Esophagus muscularis mucosa (tissue), 4 donors: ENCODE results near the gene CSF2RB. TPM values are rescaled to one million over a fixed set of nuclear protein-coding genes. Genes with fewer than 3 reads are reported as not detected.

Experiments
- DNase-seq: peaks from one replicate; pipeline ENCODE4 v3.0.0-alpha.2; 2017; ENCODE audit errors: extremely low spot score
- H3K27ac ChIP-seq, 4 donors: fragments of 200-600 bp; sonication (generic); replicated peaks in 1 of 4; 1 replicate in 3 of 4; 2 replicates in 1 of 4; pipeline ENCODE4 v1.5.1; 2016 to 2019; ENCODE audit warnings: mild to moderate bottlenecking in 1 of 4
- H3K27me3 ChIP-seq, 4 donors: fragments of 200-600 bp; sonication (generic); one replicate each; pipeline versions ENCODE4 v1.5.1 to v1.6.0; 2016 to 2019
- H3K36me3 ChIP-seq, 4 donors: fragments of 200-600 bp; sonication (generic); one replicate each; pipeline ENCODE4 v1.5.1; 2016 to 2019
- H3K4me1 ChIP-seq, 4 donors: fragments of 200-600 bp; sonication (generic); one replicate each; pipeline ENCODE4 v1.5.1; 2016 to 2019
- H3K4me3 ChIP-seq, 4 donors: fragments of 200-600 bp; sonication (generic); 1 replicate in 2 of 4; 2 replicates in 2 of 4; pipeline ENCODE4 v1.5.1; 2016 to 2019; ENCODE audit warnings: mild to moderate bottlenecking in 4 of 4, moderate library complexity in 1 of 4
- H3K9me3 ChIP-seq, 4 donors: fragments of 200-600 bp; sonication (generic); 1 replicate in 3 of 4; 2 replicates in 1 of 4; pipeline ENCODE4 v1.5.1; 2016 to 2019
- CTCF ChIP-seq, 3 experiments: fragments of 200-600 bp in 2 of 3; fragments of 450-650 bp in 1 of 3; sonication (generic) in 2 of 3; IDR thresholded peaks; one replicate each; pipeline ENCODE4 v1.5.1; 2017 to 2019; ENCODE audit warnings: antibody characterized with exemption in 3 of 3, mild to moderate bottlenecking in 2 of 3, moderate library complexity in 1 of 3
- EP300 ChIP-seq: sonication (generic); formaldehyde crosslinking; IDR thresholded peaks from one replicate; pipeline ENCODE4 v1.6.1; 2017; ENCODE audit warnings: antibody characterized with exemption
- POLR2A ChIP-seq: fragments of 450-650 bp; IDR thresholded peaks from one replicate; pipeline ENCODE4 v1.6.1; 2017; ENCODE audit warnings: antibody characterized with exemption, moderate library complexity, mild to moderate bottlenecking, low read depth
- POLR2AphosphoS5 ChIP-seq, 2 donors: sonication (generic); formaldehyde crosslinking; IDR thresholded peaks; one replicate each; pipeline ENCODE4 v1.6.1; 2017; ENCODE audit warnings: antibody characterized with exemption in 2 of 2
- whole genome bisulfite sequencing: methylation state at CpG from one replicate; pipeline ENCODE4 v1.1.5; 2018; 5-methylcytosine and 5-hydroxymethylcytosine counted together
- intact Hi-C: fragments of 100-400 bp; cut with DNase I; formaldehyde crosslinking; loops from one replicate; pipeline ENCODE4 v1.15.1; 2023
- total RNA-seq, 4 donors: library from RNA; depleted of rRNA; stranded (reverse); fragments of >200 nt; gene quantifications; one replicate each; pipeline versions ENCODE4 v1.1.0 to v1.2.1, GENCODE V29; 2016

Gene CSF2RB
- total RNA-seq, 4 donors from 2014 or later: 4.6 to 19.4 (median 6.2) TPM

DNA sequence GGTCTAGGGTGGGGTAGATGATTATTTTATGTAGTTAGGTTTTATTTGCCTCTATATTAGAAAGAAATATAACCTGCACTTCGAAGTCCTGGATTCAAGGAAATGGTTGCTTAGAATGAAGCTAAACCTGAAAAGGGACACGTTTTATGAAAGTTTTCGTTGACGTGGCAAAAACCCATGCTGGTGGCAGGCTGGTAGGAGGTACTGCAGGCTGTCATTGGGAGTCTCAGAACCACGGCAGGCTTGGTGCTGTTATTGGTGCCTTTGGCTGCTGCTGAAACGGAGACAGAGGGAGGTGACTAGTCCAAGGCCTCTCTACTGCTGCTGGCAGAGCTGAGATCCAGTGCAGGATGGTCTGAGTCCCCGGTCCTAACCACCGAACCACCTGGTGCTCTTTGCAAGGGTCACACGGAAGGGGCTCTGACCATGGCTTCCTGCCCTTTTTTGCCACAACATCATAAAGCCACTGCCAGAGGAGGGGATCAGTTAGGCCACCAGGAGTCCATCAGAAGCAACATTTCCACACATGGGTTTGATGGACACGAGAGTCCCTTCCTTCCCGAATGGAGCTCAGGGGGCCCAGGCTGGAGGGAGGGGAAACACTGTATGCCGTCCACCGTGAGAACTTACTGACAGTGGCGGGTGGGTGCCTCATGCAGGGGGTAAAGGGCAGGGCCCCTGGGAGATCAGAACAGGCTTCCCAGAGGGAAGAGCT lies 13.4 kb downstream of the CSF2RB start:
- no peak for TF ChIP-seq POLR2A
- no peak for TF ChIP-seq POLR2AphosphoS5 (IDR thresholded peaks at IDR 0.05)
- no peak for TF ChIP-seq CTCF (IDR thresholded peaks at IDR 0.05)
- TF ChIP-seq EP300: no peak
- intact Hi-C loops: no loop called here
- Histone ChIP-seq H3K27me3 (peaks cover 0 to 83% (median 0%) of the 10 kb centered on the region in 4 donors), H3K27ac (no peak overlapping the region), H3K9me3 (no peaks in the 10 kb centered on the region), H3K4me3 (no peak overlapping the region), H3K36me3 (peaks cover 0 to 6% (median 0%) of the 10 kb centered on the region in 4 donors), H3K4me1 (peaks cover 0 to 9% (median 4%) of the 10 kb centered on the region in 4 donors)
- DNase-seq: no peak
- WGBS: 70% methylated on average over 12 of the region's 14 CpGs

DNA sequence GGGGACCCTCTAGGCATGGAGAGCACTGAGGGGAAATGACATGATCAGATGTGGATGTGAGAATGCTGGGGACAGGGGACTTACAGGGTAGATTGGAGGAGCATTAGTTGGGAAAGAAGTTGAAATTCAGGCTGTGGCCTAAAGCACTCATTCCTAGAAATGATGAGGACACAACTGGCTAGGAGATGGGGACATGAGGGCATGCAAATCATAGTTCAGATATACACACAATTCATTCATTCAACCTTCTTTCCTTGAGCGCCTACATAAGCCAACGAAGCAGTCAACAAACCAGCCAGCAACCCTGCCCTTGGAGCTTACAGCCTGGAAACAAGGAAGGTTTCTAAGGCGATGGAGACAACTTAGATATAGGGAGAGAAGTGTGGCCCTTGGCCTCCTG lies 14.2 kb downstream of the CSF2RB start:
- no peak for DNase-seq
- Histone ChIP-seq H3K27ac (no peak overlapping the region), H3K4me1 (peaks cover 0 to 1% (median 0%) of the 10 kb centered on the region in 4 donors), H3K4me3 (no peak overlapping the region), H3K27me3 (peaks cover 0 to 75% (median 0%) of the 10 kb centered on the region in 4 donors), H3K36me3 (peaks cover 0 to 6% (median 1%) of the 10 kb centered on the region in 4 donors), H3K9me3 (no peaks in the 10 kb centered on the region)
- TF ChIP-seq POLR2AphosphoS5 (IDR thresholded peaks at IDR 0.05): no peak
- TF ChIP-seq POLR2A: no peak
- TF ChIP-seq EP300: no peak
- no peak for TF ChIP-seq CTCF (IDR thresholded peaks at IDR 0.05)
- WGBS: 61% methylated on average over 3 of the region's 3 CpGs
- intact Hi-C loops: no loop called here

GRCh38 chr22:36928196-36928595 lies 14.8 kb downstream of the CSF2RB start:
- H3K36me3 ChIP-seq: peaks cover 0 to 6% (median 1%) of the 10 kb centered on the region in 4 donors

GRCh38 chr22:36928786-36929535 lies 15.5 kb downstream of the CSF2RB start:
- H3K27me3 ChIP-seq: peaks cover 0 to 62% (median 0%) of the 10 kb centered on the region in 4 donors
- H3K27ac ChIP-seq: no peak overlapping the region
- peaks cover 0 to 5% (median 1%) of the 10 kb centered on the region in 4 donors for H3K36me3 ChIP-seq
- no peak for DNase-seq
- no peaks in the 10 kb centered on the region for H3K4me1 ChIP-seq
- H3K9me3 ChIP-seq: no peaks in the 10 kb centered on the region
- 72% methylated on average over 15 of the region's 17 CpGs for WGBS
- no peak overlapping the region for H3K4me3 ChIP-seq
- no peak for TF ChIP-seq CTCF (IDR thresholded peaks at IDR 0.05)
- no peak for TF ChIP-seq POLR2AphosphoS5 (IDR thresholded peaks at IDR 0.05)
- no peak for TF ChIP-seq EP300
- no peak for TF ChIP-seq POLR2A
- intact Hi-C loops: no loop called here

More at GRCh38 chr22:36928196-36928595, 14.8 kb downstream of the CSF2RB start:
- no peaks in the 10 kb centered on the region for H3K9me3 ChIP-seq
- no peak overlapping the region for H3K27ac ChIP-seq
- H3K27me3 ChIP-seq: peaks cover 0 to 70% (median 0%) of the 10 kb centered on the region in 4 donors
- WGBS: 78% methylated on average over 4 of the region's 9 CpGs
- TF ChIP-seq POLR2A (no peak), POLR2AphosphoS5 (IDR thresholded peaks at IDR 0.05) (no peak), EP300 (no peak), CTCF (IDR thresholded peaks at IDR 0.05) (no peak)
- H3K4me1 ChIP-seq: no peaks in the 10 kb centered on the region
- no peak overlapping the region for H3K4me3 ChIP-seq
- intact Hi-C loops: no loop called here
- no peak for DNase-seq
